DND-41 (cell line): ENCODE measurements around the gene FASN.

ENCODE experiments used
- EZH2 ChIP-seq: IDR thresholded peaks from 3 replicates; pipeline ENCODE4 v1.6.1; 2012; ENCODE audit warnings: borderline replicate concordance, low read depth, mild to moderate bottlenecking, moderate library complexity, low read length, inconsistent platforms; ENCODE audit not compliant: severe bottlenecking
- TF ChIP-seq, protein P1 (sequence below): IDR thresholded peaks from 2 replicates; pipeline ENCODE4 v1.5.1; 2012; ENCODE audit warnings: borderline replicate concordance, low read length, moderate library complexity, mild to moderate bottlenecking; ENCODE audit not compliant: poor library complexity, severe bottlenecking; ENCODE audit errors: extremely low read depth

DNA sequence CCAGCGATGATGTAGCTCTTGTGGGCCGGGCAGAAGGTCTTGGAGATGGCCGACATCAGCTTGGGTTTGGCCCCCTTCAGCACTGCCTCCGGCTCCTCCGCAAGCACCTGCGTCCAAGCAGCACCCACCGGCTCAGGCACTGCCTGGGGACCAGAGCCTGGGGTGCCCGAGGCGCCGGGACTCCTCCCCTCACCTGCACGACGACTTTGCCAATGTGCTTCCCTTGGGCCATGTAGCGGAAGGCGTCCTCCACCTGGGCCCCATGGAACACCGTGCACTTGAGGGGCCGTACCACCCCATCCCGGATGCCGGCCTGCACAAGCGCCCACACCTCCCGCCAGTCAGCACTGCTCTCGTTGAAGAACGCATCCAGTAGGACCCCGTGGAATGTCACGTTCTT, 15.0 kb downstream of the FASN start:
- TF ChIP-seq, protein P1, sequence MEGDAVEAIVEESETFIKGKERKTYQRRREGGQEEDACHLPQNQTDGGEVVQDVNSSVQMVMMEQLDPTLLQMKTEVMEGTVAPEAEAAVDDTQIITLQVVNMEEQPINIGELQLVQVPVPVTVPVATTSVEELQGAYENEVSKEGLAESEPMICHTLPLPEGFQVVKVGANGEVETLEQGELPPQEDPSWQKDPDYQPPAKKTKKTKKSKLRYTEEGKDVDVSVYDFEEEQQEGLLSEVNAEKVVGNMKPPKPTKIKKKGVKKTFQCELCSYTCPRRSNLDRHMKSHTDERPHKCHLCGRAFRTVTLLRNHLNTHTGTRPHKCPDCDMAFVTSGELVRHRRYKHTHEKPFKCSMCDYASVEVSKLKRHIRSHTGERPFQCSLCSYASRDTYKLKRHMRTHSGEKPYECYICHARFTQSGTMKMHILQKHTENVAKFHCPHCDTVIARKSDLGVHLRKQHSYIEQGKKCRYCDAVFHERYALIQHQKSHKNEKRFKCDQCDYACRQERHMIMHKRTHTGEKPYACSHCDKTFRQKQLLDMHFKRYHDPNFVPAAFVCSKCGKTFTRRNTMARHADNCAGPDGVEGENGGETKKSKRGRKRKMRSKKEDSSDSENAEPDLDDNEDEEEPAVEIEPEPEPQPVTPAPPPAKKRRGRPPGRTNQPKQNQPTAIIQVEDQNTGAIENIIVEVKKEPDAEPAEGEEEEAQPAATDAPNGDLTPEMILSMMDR = no peak
- no peak for TF ChIP-seq EZH2
